A549 (cell line): ENCODE results near the gene SLC39A2. TPM values are rescaled to one million over a fixed set of nuclear protein-coding genes. Genes with fewer than 3 reads are reported as not detected.

Experiments
- ATAC-seq, 2 experiments: fragments of 200-7000 bp in 1 of 2; fragments of >200 bp in 1 of 2; cut with Nextera tagmentation in 1 of 2; cut with Tn5 transposase in 1 of 2; 3 replicates each; pipeline versions ENCODE4 v1.8.0 to v1.9.1; 2018 to 2020; ENCODE audit warnings: mild to moderate bottlenecking in 1 of 2, moderate library complexity in 1 of 2
- CTCF ChIA-PET: fragments of 300-600 bp; sonication (Branson Sonifier 250); formaldehyde crosslinking; extraction: SDS; loops from one replicate; lab custom pipeline; 2021; ENCODE audit warnings: antibody characterized with exemption, inconsistent platforms; lab: Yijun Ruan, JAX
- POLR2A ChIA-PET: fragments of 350-600 bp; formaldehyde crosslinking; extraction: SDS; loops from one replicate; lab custom pipeline; 2021; ENCODE audit warnings: antibody characterized with exemption, inconsistent platforms; lab: Yijun Ruan, JAX
- DNase-seq, 2 experiments: peaks; one replicate each; pipeline versions ENCODE4 v3.0.0 to v3.0.0-alpha.2; 2011 to 2016; ENCODE audit warnings: low read depth in 1 of 2, low spot score in 1 of 2
- FAIRE-seq: peaks from 2 replicates; lab custom pipeline; 2011; peaks lifted over from hg19 to GRCh38; lab: Jason Lieb, UNC
- H3K27ac ChIP-seq, 2 experiments: fragments of >200 bp; sonication (Bioruptor Twin); formaldehyde crosslinking; 3 replicates each; pipeline ENCODE4 v1.5.1; 2016 to 2017
- H3K4me1 ChIP-seq: fragments of >200 bp; sonication (Bioruptor Twin); formaldehyde crosslinking; 3 replicates; pipeline ENCODE4 v1.6.1; 2016
- H3K4me2 ChIP-seq: fragments of >200 bp; sonication (Bioruptor Twin); formaldehyde crosslinking; 3 replicates; pipeline ENCODE4 v1.6.1; 2016
- H3K4me3 ChIP-seq: fragments of >200 bp; sonication (Bioruptor Twin); formaldehyde crosslinking; 3 replicates; pipeline ENCODE4 v1.5.1; 2016
- H3K9me3 ChIP-seq: fragments of >200 bp; sonication (Bioruptor Twin); formaldehyde crosslinking; 3 replicates; pipeline ENCODE4 v1.6.1; 2016
- CBX2 ChIP-seq: fragments of 200-600 bp; sonication (generic); IDR thresholded peaks from 2 replicates; pipeline ENCODE4 v1.6.1; 2016; ENCODE audit warnings: low read depth, mild to moderate bottlenecking, borderline replicate concordance
- CEBPB ChIP-seq, 2 experiments: fragments of >200 bp in 1 of 2; sonication (Bioruptor Twin) in 1 of 2; formaldehyde crosslinking in 1 of 2; IDR thresholded peaks; 2 replicates each; pipeline ENCODE4 v1.6.1; 2012 to 2016
- CHD4 ChIP-seq: fragments of 200-600 bp; sonication (generic); IDR thresholded peaks from 2 replicates; pipeline ENCODE4 v1.6.1; 2016; ENCODE audit warnings: antibody characterized with exemption, mild to moderate bottlenecking, borderline replicate concordance
- EP300 ChIP-seq, 2 experiments: fragments of >200 bp; sonication (Bioruptor Twin); formaldehyde crosslinking; IDR thresholded peaks; 2 replicates in 1 of 2; 3 replicates in 1 of 2; pipeline ENCODE4 v1.6.1; 2016 to 2017
- GATA3 ChIP-seq: IDR thresholded peaks from 2 replicates; pipeline ENCODE4 v1.6.1; 2012; ENCODE audit warnings: borderline replicate concordance
- HDAC2 ChIP-seq: fragments of 200-600 bp; sonication (generic); IDR thresholded peaks from 2 replicates; pipeline ENCODE4 v1.6.1; 2016
- HOXB13 ChIP-seq: fragments of 250-450 bp; sonication (Bioruptor Pico); IDR thresholded peaks from 2 replicates; pipeline ENCODE4 v1.5.0; 2020; ENCODE audit warnings: low read depth, mild to moderate bottlenecking, moderate library complexity
- HOXB5 ChIP-seq: fragments of 250-450 bp; sonication (Bioruptor Pico); IDR thresholded peaks from 2 replicates; pipeline ENCODE4 v1.5.0; 2020; ENCODE audit warnings: mild to moderate bottlenecking, moderate library complexity
- JUNB ChIP-seq: fragments of >200 bp; sonication (Bioruptor Twin); formaldehyde crosslinking; IDR thresholded peaks from 2 replicates; pipeline ENCODE4 v1.6.1; 2016
- NFE2L2 ChIP-seq: fragments of 150-350 bp; conservative IDR thresholded peaks from 2 replicates; pipeline ENCODE4 v1.6.1; 2014; ENCODE audit warnings: low read length
- NPAS2 ChIP-seq: fragments of 250-450 bp; sonication (Bioruptor Pico); IDR thresholded peaks from 2 replicates; pipeline ENCODE4 v1.8.0; 2022; ENCODE audit warnings: mild to moderate bottlenecking, moderate library complexity, borderline replicate concordance
- POLR2A ChIP-seq: IDR thresholded peaks from 2 replicates; pipeline ENCODE4 v1.6.1; 2012; ENCODE audit warnings: mild to moderate bottlenecking, low read length
- RAD21 ChIP-seq, 2 experiments: fragments of >200 bp in 1 of 2; sonication (Bioruptor Twin) in 1 of 2; formaldehyde crosslinking in 1 of 2; IDR thresholded peaks in 1 of 2; conservative IDR thresholded peaks in 1 of 2; 2 replicates in 1 of 2; 3 replicates in 1 of 2; pipeline ENCODE4 v1.6.1; 2012 to 2018; ENCODE audit warnings: inconsistent platforms in 1 of 2
- RARB ChIP-seq: fragments of 250-450 bp; sonication (Bioruptor Pico); IDR thresholded peaks from 2 replicates; pipeline ENCODE4 v1.8.0; 2021; ENCODE audit warnings: mild to moderate bottlenecking, moderate library complexity
- RFX5 ChIP-seq: fragments of 450-650 bp; IDR thresholded peaks from 2 replicates; pipeline ENCODE4 v1.7.1; 2014; ENCODE audit warnings: antibody characterized with exemption, mild to moderate bottlenecking, moderate library complexity
- RNF2 ChIP-seq: fragments of 200-600 bp; sonication (generic); IDR thresholded peaks from 2 replicates; pipeline ENCODE4 v1.6.1; 2016; ENCODE audit warnings: low read depth, mild to moderate bottlenecking, antibody characterized with exemption, moderate library complexity, borderline replicate concordance
- ZC3H11A ChIP-seq: fragments of 450-650 bp; IDR thresholded peaks from 2 replicates; pipeline ENCODE4 v1.6.1; 2014; ENCODE audit warnings: antibody characterized with exemption, mild to moderate bottlenecking
- ZFP36 ChIP-seq: fragments of 450-650 bp; IDR thresholded peaks from 2 replicates; pipeline ENCODE4 v1.6.1; 2014; ENCODE audit warnings: borderline replicate concordance; ENCODE audit not compliant: partially characterized antibody
- ZSCAN20 ChIP-seq: fragments of 250-450 bp; sonication (Bioruptor Pico); IDR thresholded peaks from 2 replicates; pipeline ENCODE4 v1.8.0; 2022; ENCODE audit warnings: mild to moderate bottlenecking, moderate library complexity
- WGBS: methylation state at CpG from one replicate; pipeline ENCODE4 v1.1.6; 2017; ENCODE audit errors: missing lambda C conversion rate; 5-methylcytosine and 5-hydroxymethylcytosine counted together
- polyA plus RNA-seq, 4 experiments: library from polyadenylated mRNA; depleted of rRNA in 3 of 4; stranded (reverse); fragments of >200 nt; fragmentation: RNase III in 1 of 4; extraction: RNeasy Plus Mini Kit Qiagen cat#74134 plus additional on column Dnase treatment in 1 of 4; gene quantifications; 2 replicates in 3 of 4; 3 replicates in 1 of 4; pipeline ENCODE4 v1.2.3, GENCODE V29; 2011 to 2017
- TF ChIP-seq, protein P1 (sequence below): fragments of 150-350 bp; IDR thresholded peaks from 2 replicates; pipeline ENCODE4 v1.6.1; 2014; ENCODE audit warnings: low read depth, mild to moderate bottlenecking, low read length
- TF ChIP-seq, protein P2 (sequence below): fragments of 250-450 bp; sonication (Bioruptor Pico); IDR thresholded peaks from 2 replicates; pipeline ENCODE4 v1.5.0; 2021; ENCODE audit warnings: mild to moderate bottlenecking, moderate library complexity, borderline replicate concordance
- TF ChIP-seq, protein P3 (sequence below): fragments of >200 bp; sonication (Bioruptor Twin); formaldehyde crosslinking; IDR thresholded peaks from 3 replicates; pipeline ENCODE4 v1.5.1; 2016

SLC39A2 gene
- polyA plus RNA-seq, 2 of the 4 experiments (the other 2 are of a cell fraction) = not detected

DNA sequence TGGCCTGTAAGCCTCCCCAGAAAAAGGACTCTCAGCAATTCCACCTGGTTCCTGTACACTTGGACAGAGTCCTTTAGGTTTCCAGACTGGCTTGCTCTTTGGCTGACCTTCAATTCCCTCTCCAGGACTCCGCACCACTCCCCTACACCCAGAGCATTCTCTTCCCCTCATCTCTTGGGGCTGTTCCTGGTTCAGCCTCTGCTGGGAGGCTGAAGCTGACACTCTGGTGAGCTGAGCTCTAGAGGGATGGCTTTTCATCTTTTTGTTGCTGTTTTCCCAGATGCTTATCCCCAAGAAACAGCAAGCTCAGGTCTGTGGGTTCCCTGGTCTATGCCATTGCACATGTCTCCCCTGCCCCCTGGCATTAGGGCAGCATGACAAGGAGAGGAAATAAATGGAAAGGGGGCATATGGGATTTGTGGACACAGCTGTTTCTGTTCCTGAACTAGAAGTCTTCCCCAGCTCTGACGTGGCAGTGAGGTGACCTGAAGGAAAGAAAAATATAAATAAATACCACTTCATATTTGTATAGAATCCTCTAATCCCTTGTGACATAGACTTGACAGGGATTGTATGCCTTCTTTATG, 44.4 kb downstream of the SLC39A2 start:
- Histone ChIP-seq H3K4me2 (no peak overlapping the region), H3K4me3 (no peak overlapping the region), H3K27ac (no peak overlapping the region), H3K9me3 (no peaks in the 10 kb centered on the region)
- WGBS = 58% methylated on average over 2 of the region's 2 CpGs
- TF ChIP-seq RFX5 = no peak
- no peak for TF ChIP-seq GATA3
- no peak for TF ChIP-seq POLR2A
- no peak for TF ChIP-seq ZC3H11A
- TF ChIP-seq RAD21 (conservative IDR thresholded peaks at IDR 0.05 in 1 of 2, IDR thresholded peaks at IDR 0.05 in 1 of 2) = no peak
- TF ChIP-seq, all 56 proteins: peak for 0
- FAIRE-seq = no peak
- no peak for ATAC-seq
- DNase-seq = no peak
- CTCF ChIA-PET = interaction anchor here (0.8 to 7.3 kb wide), 7 partner anchors 25 to 73 kb away, joined by 4 to 323 read pairs (median 9); partner anchors contain the start of genes ARHGEF40 and NDRG2
- H3K4me1 ChIP-seq = no peaks in the 10 kb centered on the region
- POLR2A ChIA-PET = no interaction called here

DNA sequence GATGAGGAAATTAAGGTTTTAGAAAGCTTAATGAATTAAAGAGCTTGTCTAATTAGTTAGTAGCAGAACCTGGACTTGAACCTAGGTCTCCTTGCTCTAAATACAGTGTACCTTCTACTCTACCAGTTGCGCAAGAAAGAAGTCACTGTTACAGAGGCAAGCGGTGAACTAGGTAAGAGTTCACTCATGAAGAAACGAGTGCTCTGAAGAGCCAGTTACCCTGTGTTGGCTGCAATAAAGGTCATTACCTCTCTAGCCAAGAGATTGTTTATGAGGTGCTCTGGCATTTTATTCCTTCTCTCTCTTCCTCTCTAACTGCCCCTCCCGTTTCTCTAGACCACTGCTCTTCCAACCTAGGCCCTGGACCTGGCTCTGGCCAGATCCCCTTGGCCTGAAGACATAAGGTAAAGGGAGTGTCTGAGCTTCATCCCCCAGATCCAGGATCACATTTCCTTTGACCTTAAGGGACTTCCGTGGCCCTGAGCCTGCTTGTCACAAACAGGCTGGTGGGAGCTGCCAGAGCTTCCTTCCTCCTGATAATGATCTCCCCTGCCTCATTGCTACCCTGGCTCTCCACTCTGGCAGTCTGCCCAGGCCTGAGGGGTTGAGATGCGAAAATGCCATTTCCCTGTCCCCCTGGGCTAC, 45.0 kb downstream of the SLC39A2 start:
- H3K4me1 ChIP-seq = no peaks in the 10 kb centered on the region
- TF ChIP-seq CEBPB (IDR thresholded peaks at IDR 0.05) (peak; percentile 14 to 53; a peak in 3 of 4 replicates), RARB (no peak), ZFP36 (no peak)
- no peak overlapping the region for H3K4me3 ChIP-seq
- H3K27ac ChIP-seq = no peak overlapping the region
- WGBS = 57% methylated on average over 6 of the region's 6 CpGs
- H3K4me2 ChIP-seq = no peak overlapping the region
- DNase-seq (no peak), FAIRE-seq (no peak), ATAC-seq (no peak)
- ChIA-PET POLR2A (no interaction called here), CTCF (interaction anchor here (0.8 to 7.3 kb wide), 8 partner anchors 13 to 73 kb away, joined by 3 to 323 read pairs (median 8); partner anchors contain the start of genes ARHGEF40 and NDRG2)
- no peaks in the 10 kb centered on the region for H3K9me3 ChIP-seq

DNA sequence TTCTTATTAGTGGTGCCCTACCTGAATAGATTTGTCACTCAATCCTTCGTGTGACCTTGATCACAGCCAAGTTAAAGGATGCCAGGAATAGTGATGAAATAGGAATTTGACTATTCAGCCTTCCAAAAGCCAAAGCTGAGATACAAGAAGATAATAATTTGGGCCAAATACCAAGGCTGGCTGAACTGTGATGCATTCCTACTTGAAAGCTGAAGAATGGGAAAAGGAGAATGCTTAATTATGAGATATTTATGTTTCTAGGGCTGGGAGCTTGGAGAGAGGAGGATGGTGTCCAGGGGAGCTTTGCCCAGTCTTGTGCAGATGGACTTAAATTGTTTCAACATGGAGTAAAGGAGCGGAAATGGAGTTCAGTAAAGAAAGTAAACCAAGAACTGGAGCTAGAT, 48.3 kb downstream of the SLC39A2 start:
- TF ChIP-seq CEBPB (IDR thresholded peaks at IDR 0.05) = no peak
- TF ChIP-seq NPAS2 (CRISPR knock-in tag) = no peak
- no peak for TF ChIP-seq NFE2L2
- no peak for TF ChIP-seq RNF2
- TF ChIP-seq CHD4 = no peak
- no peak for TF ChIP-seq CBX2
- TF ChIP-seq, protein P1, sequence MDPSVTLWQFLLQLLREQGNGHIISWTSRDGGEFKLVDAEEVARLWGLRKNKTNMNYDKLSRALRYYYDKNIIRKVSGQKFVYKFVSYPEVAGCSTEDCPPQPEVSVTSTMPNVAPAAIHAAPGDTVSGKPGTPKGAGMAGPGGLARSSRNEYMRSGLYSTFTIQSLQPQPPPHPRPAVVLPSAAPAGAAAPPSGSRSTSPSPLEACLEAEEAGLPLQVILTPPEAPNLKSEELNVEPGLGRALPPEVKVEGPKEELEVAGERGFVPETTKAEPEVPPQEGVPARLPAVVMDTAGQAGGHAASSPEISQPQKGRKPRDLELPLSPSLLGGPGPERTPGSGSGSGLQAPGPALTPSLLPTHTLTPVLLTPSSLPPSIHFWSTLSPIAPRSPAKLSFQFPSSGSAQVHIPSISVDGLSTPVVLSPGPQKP = no peak
- no peak for TF ChIP-seq HOXB13 (CRISPR knock-in tag)
- TF ChIP-seq HDAC2 = no peak
- no peak for TF ChIP-seq HOXB5 (CRISPR knock-in tag)
- TF ChIP-seq JUNB = no peak
- TF ChIP-seq, protein P2, sequence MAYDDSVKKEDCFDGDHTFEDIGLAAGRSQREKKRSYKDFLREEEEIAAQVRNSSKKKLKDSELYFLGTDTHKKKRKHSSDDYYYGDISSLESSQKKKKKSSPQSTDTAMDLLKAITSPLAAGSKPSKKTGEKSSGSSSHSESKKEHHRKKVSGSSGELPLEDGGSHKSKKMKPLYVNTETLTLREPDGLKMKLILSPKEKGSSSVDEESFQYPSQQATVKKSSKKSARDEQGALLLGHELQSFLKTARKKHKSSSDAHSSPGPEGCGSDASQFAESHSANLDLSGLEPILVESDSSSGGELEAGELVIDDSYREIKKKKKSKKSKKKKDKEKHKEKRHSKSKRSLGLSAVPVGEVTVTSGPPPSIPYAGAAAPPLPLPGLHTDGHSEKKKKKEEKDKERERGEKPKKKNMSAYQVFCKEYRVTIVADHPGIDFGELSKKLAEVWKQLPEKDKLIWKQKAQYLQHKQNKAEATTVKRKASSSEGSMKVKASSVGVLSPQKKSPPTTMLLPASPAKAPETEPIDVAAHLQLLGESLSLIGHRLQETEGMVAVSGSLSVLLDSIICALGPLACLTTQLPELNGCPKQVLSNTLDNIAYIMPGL (CRISPR knock-in tag) = no peak
- TF ChIP-seq EP300 (IDR thresholded peaks at IDR 0.05) = no peak
- TF ChIP-seq, protein P3, sequence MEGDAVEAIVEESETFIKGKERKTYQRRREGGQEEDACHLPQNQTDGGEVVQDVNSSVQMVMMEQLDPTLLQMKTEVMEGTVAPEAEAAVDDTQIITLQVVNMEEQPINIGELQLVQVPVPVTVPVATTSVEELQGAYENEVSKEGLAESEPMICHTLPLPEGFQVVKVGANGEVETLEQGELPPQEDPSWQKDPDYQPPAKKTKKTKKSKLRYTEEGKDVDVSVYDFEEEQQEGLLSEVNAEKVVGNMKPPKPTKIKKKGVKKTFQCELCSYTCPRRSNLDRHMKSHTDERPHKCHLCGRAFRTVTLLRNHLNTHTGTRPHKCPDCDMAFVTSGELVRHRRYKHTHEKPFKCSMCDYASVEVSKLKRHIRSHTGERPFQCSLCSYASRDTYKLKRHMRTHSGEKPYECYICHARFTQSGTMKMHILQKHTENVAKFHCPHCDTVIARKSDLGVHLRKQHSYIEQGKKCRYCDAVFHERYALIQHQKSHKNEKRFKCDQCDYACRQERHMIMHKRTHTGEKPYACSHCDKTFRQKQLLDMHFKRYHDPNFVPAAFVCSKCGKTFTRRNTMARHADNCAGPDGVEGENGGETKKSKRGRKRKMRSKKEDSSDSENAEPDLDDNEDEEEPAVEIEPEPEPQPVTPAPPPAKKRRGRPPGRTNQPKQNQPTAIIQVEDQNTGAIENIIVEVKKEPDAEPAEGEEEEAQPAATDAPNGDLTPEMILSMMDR = no peak
- no peak for TF ChIP-seq RAD21 (conservative IDR thresholded peaks at IDR 0.05 in 1 of 2, IDR thresholded peaks at IDR 0.05 in 1 of 2)
- no peak for TF ChIP-seq RFX5
- TF ChIP-seq ZSCAN20 (CRISPR knock-in tag) = no peak
- TF ChIP-seq, all 56 proteins: peak for 0
- no peak for ATAC-seq
- Histone ChIP-seq H3K4me2 (no peak overlapping the region), H3K4me1 (no peaks in the 10 kb centered on the region), H3K4me3 (no peak overlapping the region), H3K27ac (no peak overlapping the region), H3K9me3 (no peaks in the 10 kb centered on the region)
- FAIRE-seq = no peak
- no peak for DNase-seq
- WGBS = 52% methylated on average over 2 of the region's 2 CpGs
- ChIA-PET CTCF (interaction anchor here (1.0 to 6.8 kb wide), 9 partner anchors 11 to 350 kb away, joined by 3 to 44 read pairs (median 7); partner anchors contain the start of genes ARHGEF40, RNASE13 and RNASE8), POLR2A (no interaction called here)
